SIG-M5 (cell line): ENCODE data around the gene THAP4.
"Not testable (repeated sequence)": the region's sequence is repeated elsewhere in the genome, so short reads cannot be mapped to it uniquely, and the experiment has no call there.

Source experiments
- DNase-seq: peaks from one replicate; lab custom pipeline; 2025; lab: John Stamatoyannopoulos, UW

The THAP4 gene

GRCh38 chr2:241665731-241666440 lies 28.9 kb upstream of the THAP4 start:
- no peak for DNase-seq

GRCh38 chr2:241662731-241663130 lies 25.8 kb upstream of the THAP4 start:
- not testable (repeated sequence) for DNase-seq

- no peak for DNase-seq
Measured at GRCh38 chr2:241660593-241661213, 23.7 kb upstream of the THAP4 start.

- no peak for DNase-seq
Measured at GRCh38 chr2:241659150-241659739, 22.3 kb upstream of the THAP4 start.

GRCh38 chr2:241658296-241658695 lies 21.3 kb upstream of the THAP4 start:
- no peak for DNase-seq

GRCh38 chr2:241657786-241658254 lies 20.9 kb upstream of the THAP4 start:
- DNase-seq, result no peak

GRCh38 chr2:241656190-241656741 lies 19.3 kb upstream of the THAP4 start:
- DNase-seq, result no peak

- DNase-seq, result no peak
Measured at GRCh38 chr2:241655516-241656189, 18.7 kb upstream of the THAP4 start.

- DNase-seq, result no peak
Measured at GRCh38 chr2:241654551-241654950, 17.6 kb upstream of the THAP4 start.

- DNase-seq, result no peak
Measured at GRCh38 chr2:241653210-241653750, 16.3 kb upstream of the THAP4 start.

GRCh38 chr2:241652722-241653121 lies 15.8 kb upstream of the THAP4 start:
- no peak for DNase-seq

- no peak for DNase-seq
Measured at GRCh38 chr2:241652142-241652541, 15.2 kb upstream of the THAP4 start.

- no peak for DNase-seq
Measured at GRCh38 chr2:241649927-241650326, 13.0 kb upstream of the THAP4 start.

GRCh38 chr2:241649404-241649803 lies 12.4 kb upstream of the THAP4 start:
- DNase-seq, result no peak

GRCh38 chr2:241648453-241648852 lies 11.5 kb upstream of the THAP4 start:
- no peak for DNase-seq

GRCh38 chr2:241645915-241646645 lies 9.1 kb upstream of the THAP4 start:
- DNase-seq, result no peak

- no peak for DNase-seq
Measured at GRCh38 chr2:241645056-241645914, 8.3 kb upstream of the THAP4 start.

GRCh38 chr2:241641631-241642030 lies 4.7 kb upstream of the THAP4 start:
- no peak for DNase-seq

- DNase-seq, result no peak
Measured at GRCh38 chr2:241640165-241640795, 3.3 kb upstream of the THAP4 start.

- no peak for DNase-seq
Measured at GRCh38 chr2:241639385-241639784, 2.4 kb upstream of the THAP4 start.
